H1 (cell line): ENCODE measurements around the gene DRAXIN. TPM values are rescaled to one million over a fixed set of nuclear protein-coding genes. Genes with fewer than 3 reads are reported as not detected.

Experiments
- CREB1 ChIP-seq: IDR thresholded peaks from 2 replicates; pipeline ENCODE4 v1.6.1; 2012; ENCODE audit warnings: inconsistent platforms
- GABPA ChIP-seq: IDR thresholded peaks from 2 replicates; pipeline ENCODE4 v1.6.1; 2011; ENCODE audit warnings: mild to moderate bottlenecking, low read length, moderate library complexity, borderline replicate concordance; ENCODE audit not compliant: insufficient read depth
- JUN ChIP-seq: IDR thresholded peaks from 2 replicates; pipeline ENCODE4 v1.6.1; 2011; ENCODE audit warnings: low read depth, mild to moderate bottlenecking, improper control_type of control experiment, low read length
- KDM1A ChIP-seq: fragments of 200-600, 300-600 bp; sonication (generic); IDR thresholded peaks from 2 replicates; pipeline ENCODE4 v1.7.1; 2016; ENCODE audit warnings: mild to moderate bottlenecking, low read length, borderline replicate concordance
- NANOG ChIP-seq: IDR thresholded peaks from 2 replicates; pipeline ENCODE4 v1.6.1; 2011; ENCODE audit warnings: low read length, low read depth, mild to moderate bottlenecking, inconsistent platforms; ENCODE audit not compliant: insufficient read depth, poor library complexity, severe bottlenecking
- RXRA ChIP-seq: IDR thresholded peaks from 2 replicates; pipeline ENCODE4 v1.6.1; 2011; ENCODE audit warnings: low read depth, mild to moderate bottlenecking, low read length, moderate library complexity; ENCODE audit not compliant: insufficient read depth
- polyA plus RNA-seq, 7 experiments: library from polyadenylated mRNA; depleted of rRNA in 3 of 7; stranded (reverse) in 5 of 7; unstranded in 2 of 7; fragments of >200 nt in 5 of 7; fragments of 200-250 nt in 2 of 7; gene quantifications; 1 replicate in 5 of 7; 2 replicates in 1 of 7; 4 replicates in 1 of 7; pipeline versions ENCODE4 v1.2.1 to v1.2.3, GENCODE V29; 2011 to 2013; ENCODE audit warnings: missing spikeins in 2 of 7, mixed read lengths in 2 of 7
- total RNA-seq: library from RNA; stranded (reverse); fragmentation: NEBNext Ultra II Directional; extraction: Animal tissue kit (Norgen Biotek cat#: 25700); gene quantifications from 2 replicates; pipeline ENCODE4 v1.2.1, GENCODE V29; 2021

DRAXIN gene
- total and polyA plus RNA-seq, 2 of the 8 experiments (the other 6 are each of a cell fraction or from before 2014, with no cell fraction given): 4.6 to 17.6 TPM

DNA sequence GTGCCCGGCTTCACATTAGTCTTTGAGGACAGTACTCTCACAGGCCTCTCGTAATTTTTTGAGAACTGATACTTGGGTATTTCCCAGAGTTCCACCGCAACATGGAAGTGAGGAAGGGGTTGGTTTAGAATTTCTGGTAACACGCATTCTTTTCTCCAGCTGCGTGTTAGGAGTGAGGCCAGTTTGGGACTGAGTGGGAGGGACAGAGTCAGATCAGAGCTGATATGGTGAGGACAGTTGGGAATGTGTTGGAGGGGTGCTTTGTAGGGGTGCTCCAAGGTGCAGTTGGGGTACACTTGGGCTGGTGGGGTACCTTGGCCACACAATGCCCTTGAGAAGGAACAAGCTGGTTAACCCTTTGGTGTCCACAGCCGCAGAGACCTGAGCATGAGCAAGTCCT lies 20.8 kb upstream of the DRAXIN start (continued):
- TF ChIP-seq NANOG (no peak), JUN (no peak), GABPA (no peak), CREB1 (no peak), RXRA (no peak), KDM1A (no peak)
- TF ChIP-seq, all 59 proteins: peak for 0
